NCI-H2171 (cell line): ENCODE measurements around the gene RNF121.
A peak's percentile ranks its signal among the peaks of the same experiment; 100 is the strongest.

Source experiments
- DNase-seq: peaks from one replicate; lab custom pipeline; 2025; lab: John Stamatoyannopoulos, UW

RNF121 gene

GRCh38 chr11:71990701-71991100 lies 61.9 kb downstream of the RNF121 start:
- no peak for DNase-seq

- DNase-seq = no peak
Observed at GRCh38 chr11:71991494-71991893, 62.6 kb downstream of the RNF121 start.

GRCh38 chr11:71992136-71992730 lies 63.4 kb downstream of the RNF121 start:
- no peak for DNase-seq

GRCh38 chr11:71994786-71995185 lies 65.9 kb downstream of the RNF121 start:
- DNase-seq = no peak

GRCh38 chr11:71995726-71996291 lies 67.0 kb downstream of the RNF121 start:
- no peak for DNase-seq

GRCh38 chr11:71996517-71996916 lies 67.7 kb downstream of the RNF121 start:
- DNase-seq = no peak

GRCh38 chr11:71996946-71997345 lies 68.1 kb downstream of the RNF121 start:
- DNase-seq = no peak

GRCh38 chr11:71997594-71997993 lies 68.7 kb downstream of the RNF121 start:
- no peak for DNase-seq

GRCh38 chr11:71998061-71998460 lies 69.2 kb downstream of the RNF121 start:
- no peak for DNase-seq

GRCh38 chr11:71998649-71999310 lies 69.9 kb downstream of the RNF121 start, which contains the start of gene IL18BP:
Gene IL18BP (plus strand): TSS chr11:71998909. CDS start chr11:71999985, 1,076 bp downstream.
- DNase-seq = no peak

- DNase-seq = no peak
Observed at GRCh38 chr11:71999362-71999761, 70.5 kb downstream of the RNF121 start.

GRCh38 chr11:71999798-72000197 lies 71.0 kb downstream of the RNF121 start:
- DNase-seq = no peak

GRCh38 chr11:72000202-72000867 lies 71.5 kb downstream of the RNF121 start:
- DNase-seq = no peak

GRCh38 chr11:72001285-72001684 lies 72.4 kb downstream of the RNF121 start:
- DNase-seq = no peak

GRCh38 chr11:72001834-72002591 lies 73.2 kb downstream of the RNF121 start:
- DNase-seq = peak; percentile 57

GRCh38 chr11:72002841-72003775 lies 74.3 kb downstream of the RNF121 start:
- no peak for DNase-seq

- no peak for DNase-seq
Observed at GRCh38 chr11:72003776-72004171, 74.9 kb downstream of the RNF121 start.

GRCh38 chr11:72004515-72005346 lies 75.9 kb downstream of the RNF121 start:
- DNase-seq = no peak

GRCh38 chr11:72005347-72006260 lies 76.8 kb downstream of the RNF121 start:
- no peak for DNase-seq
